IMR-90 (cell line): Measurements from ENCODE around the gene METTL25. TPM values are rescaled to one million over a fixed set of nuclear protein-coding genes. Genes with fewer than 3 reads are reported as not detected.
"Not testable (repeated sequence)": the region's sequence is repeated elsewhere in the genome, so short reads cannot be mapped to it uniquely, and the experiment has no call there.

ENCODE experiments used
- ATAC-seq: fragments of 200-7000 bp; cut with Tn5 transposase; 2 replicates; pipeline ENCODE4 v1.9.1; 2020; ENCODE audit warnings: low read depth, mild to moderate bottlenecking, moderate library complexity
- BruUV-seq: library from RNA; stranded (reverse); fragments of 400-500 nt; replicated peaks from 2 replicates; lab custom pipeline; 2021; lab: Mats Ljungman, UMichigan
- CTCF ChIA-PET: fragments of 300-600 bp; formaldehyde crosslinking; extraction: SDS; loops from one replicate; lab custom pipeline; 2021; ENCODE audit warnings: antibody characterized with exemption; lab: Yijun Ruan, JAX
- POLR2A ChIA-PET: fragments of 300-600 bp; sonication (Branson Sonifier 250); formaldehyde crosslinking; loops from one replicate; lab custom pipeline; 2022; ENCODE audit warnings: antibody characterized with exemption; ENCODE audit not compliant: unreplicated experiment; lab: Charles Lee
- DNase-seq: peaks from one replicate; pipeline ENCODE4 v3.0.0; 2013
- H2AFZ ChIP-seq: replicated peaks from 2 replicates; pipeline ENCODE3; 2013; ENCODE audit warnings: low read length, mild to moderate bottlenecking; ENCODE audit not compliant: poor library complexity
- H2AK5ac ChIP-seq: 2 replicates; pipeline ENCODE4 v1.6.1; 2013; ENCODE audit warnings: low read depth, low read length, inconsistent platforms
- H2AK9ac ChIP-seq: replicated peaks from 2 replicates; pipeline ENCODE3; 2013; ENCODE audit warnings: mild to moderate bottlenecking, low read depth, low read length, moderate library complexity; ENCODE audit not compliant: poor library complexity
- H2BK120ac ChIP-seq: 2 replicates; pipeline ENCODE4 v1.6.1; 2013; ENCODE audit warnings: low read depth, low read length, inconsistent platforms
- H2BK15ac ChIP-seq: 3 replicates; pipeline ENCODE4 v1.6.1; 2013; ENCODE audit warnings: low read depth, low read length, inconsistent platforms
- H2BK20ac ChIP-seq: 2 replicates; pipeline ENCODE4 v1.6.1; 2013; ENCODE audit warnings: low read depth, mild to moderate bottlenecking, inconsistent platforms, low read length, moderate library complexity
- H2BK5ac ChIP-seq: 2 replicates; pipeline ENCODE4 v1.6.1; 2013; ENCODE audit warnings: mild to moderate bottlenecking, low read depth, low read length, inconsistent platforms; ENCODE audit not compliant: poor library complexity, severe bottlenecking
- H3K14ac ChIP-seq: replicated peaks from 2 replicates; pipeline ENCODE4 v1.6.1; 2013; ENCODE audit warnings: low read depth, low read length, inconsistent platforms
- H3K18ac ChIP-seq: 2 replicates; pipeline ENCODE4 v1.6.1; 2013; ENCODE audit warnings: low read depth, low read length, control low read depth
- H3K23ac ChIP-seq: 2 replicates; pipeline ENCODE4 v1.6.1; 2013; ENCODE audit warnings: low read depth, low read length, inconsistent platforms
- H3K27ac ChIP-seq: 2 replicates; pipeline ENCODE4 v1.5.1; 2013; ENCODE audit warnings: mild to moderate bottlenecking, control low read depth, low read length; ENCODE audit not compliant: insufficient read depth
- H3K27me3 ChIP-seq: 2 replicates; pipeline ENCODE4 v1.6.1; 2013; ENCODE audit warnings: low read length; ENCODE audit not compliant: control insufficient read depth, insufficient read depth
- H3K36me3 ChIP-seq: 2 replicates; pipeline ENCODE4 v1.6.1; 2013; ENCODE audit warnings: low read length, mixed read lengths; ENCODE audit not compliant: control insufficient read depth, insufficient read depth
- H3K4ac ChIP-seq: 2 replicates; pipeline ENCODE4 v1.6.1; 2013; ENCODE audit warnings: low read depth, low read length, inconsistent platforms
- H3K4me1 ChIP-seq: 2 replicates; pipeline ENCODE4 v1.6.1; 2013; ENCODE audit warnings: low read length, mixed read lengths; ENCODE audit not compliant: control insufficient read depth, insufficient read depth
- H3K4me2 ChIP-seq: 2 replicates; pipeline ENCODE4 v1.6.1; 2013; ENCODE audit warnings: low read depth, mild to moderate bottlenecking, control low read depth, low read length, moderate library complexity
- H3K4me3 ChIP-seq: 2 replicates; pipeline ENCODE4 v1.5.1; 2013; ENCODE audit warnings: low read depth, mild to moderate bottlenecking, control low read depth, low read length, moderate library complexity; ENCODE audit not compliant: insufficient read depth
- H3K56ac ChIP-seq: 2 replicates; pipeline ENCODE4 v1.6.1; 2013; ENCODE audit warnings: low read length, inconsistent platforms; ENCODE audit not compliant: insufficient read depth; ENCODE audit errors: extremely low read depth
- H3K79me1 ChIP-seq, 2 experiments: 2 replicates each; pipeline ENCODE4 v1.6.1; 2013; ENCODE audit warnings: low read length in 2 of 2, inconsistent platforms in 1 of 2, low read depth in 1 of 2
- H3K9ac ChIP-seq: 2 replicates; pipeline ENCODE4 v1.6.1; 2013; ENCODE audit warnings: low read depth, low read length, control low read depth
- H3K9me1 ChIP-seq: 2 replicates; pipeline ENCODE4 v1.6.1; 2013; ENCODE audit warnings: low read length, inconsistent platforms; ENCODE audit not compliant: insufficient read depth
- H3K9me3 ChIP-seq: 2 replicates; pipeline ENCODE4 v1.6.1; 2013; ENCODE audit warnings: low read length; ENCODE audit not compliant: control insufficient read depth, insufficient read depth
- H4K20me1 ChIP-seq: 2 replicates; pipeline ENCODE4 v1.6.1; 2013; ENCODE audit warnings: low read length, inconsistent platforms; ENCODE audit not compliant: insufficient read depth
- H4K5ac ChIP-seq: 2 replicates; pipeline ENCODE4 v1.6.1; 2013; ENCODE audit warnings: mild to moderate bottlenecking, low read depth, low read length, control low read depth
- H4K8ac ChIP-seq, 2 experiments: 2 replicates each; pipeline ENCODE4 v1.6.1; 2013; ENCODE audit warnings: low read depth in 2 of 2, low read length in 2 of 2, control low read depth in 1 of 2, inconsistent platforms in 1 of 2
- H4K91ac ChIP-seq: 2 replicates; pipeline ENCODE4 v1.6.1; 2013; ENCODE audit warnings: low read depth, low read length, inconsistent platforms; ENCODE audit not compliant: insufficient read depth
- WGBS, 2 experiments: methylation state at CpG; one replicate each; pipeline versions ENCODE4 v1.1.5 to v1.1.7; 2013; ENCODE audit warnings: missing lambda C conversion rate in 2 of 2; ENCODE audit not compliant: insufficient read length in 1 of 2; ENCODE audit errors: extremely low coverage in 2 of 2; 5-methylcytosine and 5-hydroxymethylcytosine counted together
- dilution Hi-C: fragments of 300-500 bp; cut with HindIII; formaldehyde crosslinking; loops from one replicate; pipeline ENCODE4 v1.14.3; 2018; ENCODE audit warnings: low sequenced_read_pairs; ENCODE audit not compliant: unreplicated experiment
- in situ Hi-C: fragments of 300-500 bp; cut with MboI; formaldehyde crosslinking; loops from 3 replicates; pipeline ENCODE4 v1.14.3; 2019; ENCODE audit warnings: low sequenced_read_pairs, inconsistent platforms, mixed read lengths
- intact Hi-C: fragments of 100-400 bp; cut with micrococcal nuclease; formaldehyde crosslinking; loops from 2 replicates; pipeline ENCODE4 v1.10.0; 2022
- polyA plus RNA-seq, 3 experiments: library from polyadenylated mRNA; depleted of rRNA; stranded (reverse); fragments of >200 nt; gene quantifications; 2 replicates each; pipeline ENCODE4 v1.2.3, GENCODE V29; 2012; ENCODE audit warnings: low replicate concordance in 1 of 3
- total RNA-seq: library from RNA; depleted of rRNA; stranded (reverse); fragments of >200 nt; gene quantifications from 2 replicates; pipeline ENCODE4 v1.2.3, GENCODE V29; 2012

The METTL25 gene
- total and polyA plus RNA-seq, 2 of the 4 experiments (the other 2 are of a cell fraction) = 2.6 to 3.0 TPM

DNA sequence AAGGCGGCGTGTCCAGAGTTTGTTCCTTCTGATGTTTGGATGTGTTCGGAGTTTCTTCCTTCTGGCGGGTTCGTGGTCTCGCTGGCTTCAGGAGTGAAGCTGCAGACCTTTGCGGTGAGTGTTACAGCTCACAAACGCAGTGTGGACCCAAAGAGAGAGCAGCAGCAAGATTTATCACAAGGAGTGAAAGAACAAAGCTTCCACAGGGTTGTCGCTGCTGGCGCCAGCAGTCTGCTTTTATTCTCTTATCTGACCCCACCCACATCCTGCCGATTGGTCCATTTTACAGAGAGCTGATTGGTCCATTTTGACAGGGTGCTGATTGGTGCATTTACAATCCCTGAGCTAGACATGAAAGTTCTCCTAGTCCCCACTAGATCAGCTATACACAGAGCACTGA lies 2.5 kb downstream of the METTL25 start:
- intact Hi-C loops, DNase-seq, H3K9me1 ChIP-seq, H3K27ac ChIP-seq, CTCF ChIA-PET, H2BK15ac ChIP-seq, H4K8ac ChIP-seq, H2BK120ac ChIP-seq, H4K20me1 ChIP-seq, H2AK5ac ChIP-seq, H3K9me3 ChIP-seq, in situ Hi-C loops, H3K36me3 ChIP-seq, H3K4me1 ChIP-seq, H3K4ac ChIP-seq, H2AFZ ChIP-seq, H3K18ac ChIP-seq, H3K23ac ChIP-seq, H3K4me2 ChIP-seq, H2BK5ac ChIP-seq, H4K91ac ChIP-seq, H3K4me3 ChIP-seq, H2BK20ac ChIP-seq, BruUV-seq, ATAC-seq, POLR2A ChIA-PET, dilution Hi-C loops, H2AK9ac ChIP-seq, H3K56ac ChIP-seq, H3K14ac ChIP-seq, H4K5ac ChIP-seq, H3K9ac ChIP-seq, H3K27me3 ChIP-seq: not testable (repeated sequence)
- H3K79me1 ChIP-seq = peaks cover 9 to 14% of the 10 kb centered on the region in 2 experiments
- WGBS, 2 experiments = no CpG with 5 or more reads among the region's 11 CpGs
